Stimulated activated CD8-positive, alpha-beta memory T cell treated with anti-CD3 and anti-CD28 coated beads, Interleukin-15, amount 100 ng/mL, for 1 hour (primary cell): ENCODE measurements around the gene UBE2Q2.
"Not testable (repeated sequence)": the region's sequence is repeated elsewhere in the genome, so short reads cannot be mapped to it uniquely, and the experiment has no call there.

ENCODE experiments used
- DNase-seq: peaks from one replicate; pipeline ENCODE4 v3.0.0-alpha.2; 2020; ENCODE audit warnings: low read depth

The UBE2Q2 gene

DNA sequence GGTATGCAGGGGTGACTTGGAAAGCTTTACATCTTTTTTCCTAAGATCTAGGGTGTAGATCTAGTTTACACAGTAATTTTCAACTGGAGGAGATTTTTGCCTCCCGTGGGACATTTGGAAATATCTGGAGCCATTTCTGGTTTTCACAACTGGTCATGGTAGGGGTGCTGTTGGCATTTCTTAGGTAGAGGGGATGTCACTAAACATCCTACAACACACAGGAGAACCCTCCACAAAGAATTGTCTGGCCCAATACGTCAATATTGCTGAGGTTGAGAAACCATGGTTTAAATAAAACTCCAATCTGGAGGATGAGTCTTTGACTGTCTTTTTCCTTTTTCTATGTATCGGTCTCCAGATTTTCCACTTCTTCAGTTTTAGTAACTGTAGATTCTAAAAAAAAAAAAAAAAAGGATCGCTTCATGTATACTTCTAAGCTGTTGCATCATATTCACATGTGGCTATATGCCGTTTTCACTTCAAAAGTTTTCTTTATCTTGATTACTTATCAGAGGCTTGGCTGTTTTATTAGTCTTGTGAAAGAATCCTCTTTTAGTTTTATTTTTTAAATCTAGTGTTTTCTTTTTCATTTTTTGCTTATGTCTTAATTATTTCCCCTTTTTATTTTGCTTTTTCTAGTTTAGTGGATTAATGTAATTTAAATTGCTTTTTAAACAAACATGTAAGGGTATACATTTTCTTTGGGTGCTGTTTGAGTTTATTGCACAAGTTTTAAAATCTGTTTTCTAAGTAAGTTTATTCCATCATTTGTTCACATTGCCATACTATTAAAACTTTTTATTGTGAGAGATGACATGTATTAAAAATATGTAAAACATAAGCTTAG is 21.2 kb downstream of the UBE2Q2 start:
- DNase-seq, result no peak

DNA sequence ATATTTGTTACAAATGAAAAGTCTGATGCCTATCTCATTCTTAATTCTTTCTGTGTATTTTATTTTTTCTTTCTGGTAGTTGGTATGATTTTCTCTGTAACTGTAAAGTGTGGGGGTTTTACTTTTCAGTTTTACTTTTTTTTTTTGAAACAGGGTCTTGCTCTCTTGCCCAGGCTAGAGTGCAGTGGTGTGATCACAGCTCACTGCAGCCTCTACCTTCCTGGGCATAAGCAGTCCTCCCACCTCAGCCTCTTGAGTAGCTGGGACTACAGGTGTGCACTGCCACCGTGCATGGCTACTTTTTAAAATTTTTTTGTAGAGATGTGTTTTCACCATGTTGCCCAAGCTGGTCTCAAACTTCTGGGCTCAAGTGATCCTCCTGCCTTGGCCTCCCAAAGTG is 22.8 kb downstream of the UBE2Q2 start:
- not testable (repeated sequence) for DNase-seq

DNA sequence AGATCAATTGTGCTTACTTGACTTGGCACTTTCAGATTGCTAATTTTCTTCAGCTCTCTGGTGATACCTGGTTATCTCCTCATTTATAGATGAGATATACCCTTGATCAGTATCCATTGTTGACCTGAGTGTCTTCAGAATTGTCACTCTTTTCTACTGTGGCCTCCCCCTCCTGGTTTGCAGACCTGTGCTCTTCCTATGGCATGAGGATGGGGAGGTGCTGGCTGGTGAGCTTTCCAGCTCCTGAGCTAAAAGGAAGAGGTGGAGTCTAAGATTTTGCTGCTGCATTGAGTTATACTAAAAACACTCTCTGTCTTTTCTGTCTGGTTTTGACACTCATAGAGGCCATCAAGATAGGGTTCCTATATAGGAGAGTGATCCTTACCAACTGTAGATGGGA is 23.7 kb downstream of the UBE2Q2 start:
- no peak for DNase-seq

DNA sequence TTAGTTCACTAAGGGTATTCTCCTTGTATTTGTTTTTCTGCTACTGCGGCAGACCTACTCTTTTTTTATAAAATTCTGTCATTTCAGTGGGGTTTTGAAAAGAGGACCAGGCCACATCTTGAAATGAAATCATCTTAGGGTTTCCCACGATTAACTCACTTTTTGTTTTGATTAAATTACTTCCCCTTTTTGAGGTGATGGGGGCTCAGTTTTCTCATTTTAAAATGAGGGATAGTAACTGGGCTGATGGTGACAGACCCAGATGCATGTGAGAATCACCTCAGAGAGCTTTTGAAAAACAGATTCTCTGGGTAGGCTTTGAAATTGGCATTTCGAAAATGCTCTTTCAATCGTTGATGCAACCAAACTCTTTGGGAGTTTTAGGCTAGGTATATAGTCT is 24.2 kb downstream of the UBE2Q2 start:
- DNase-seq, result no peak

DNA sequence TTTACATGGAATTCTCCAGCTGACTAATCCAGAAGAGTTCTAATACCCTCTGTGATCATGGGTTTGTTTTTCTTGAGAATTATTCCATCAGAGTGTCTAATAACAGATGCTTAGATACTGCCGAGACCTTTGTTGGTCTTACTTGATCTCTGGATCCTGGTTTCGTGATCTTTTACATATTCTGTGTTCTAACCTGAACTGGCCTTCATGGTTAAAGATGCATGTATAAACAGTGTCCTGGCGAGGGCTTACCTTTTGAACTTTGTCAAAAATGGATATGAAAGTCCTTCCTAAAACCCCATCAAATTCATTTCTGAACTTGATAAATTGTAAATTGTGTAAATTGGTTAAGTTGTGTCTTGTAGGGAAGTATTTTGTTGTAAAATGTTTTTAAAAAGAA is 24.8 kb downstream of the UBE2Q2 start:
- DNase-seq, result no peak

DNA sequence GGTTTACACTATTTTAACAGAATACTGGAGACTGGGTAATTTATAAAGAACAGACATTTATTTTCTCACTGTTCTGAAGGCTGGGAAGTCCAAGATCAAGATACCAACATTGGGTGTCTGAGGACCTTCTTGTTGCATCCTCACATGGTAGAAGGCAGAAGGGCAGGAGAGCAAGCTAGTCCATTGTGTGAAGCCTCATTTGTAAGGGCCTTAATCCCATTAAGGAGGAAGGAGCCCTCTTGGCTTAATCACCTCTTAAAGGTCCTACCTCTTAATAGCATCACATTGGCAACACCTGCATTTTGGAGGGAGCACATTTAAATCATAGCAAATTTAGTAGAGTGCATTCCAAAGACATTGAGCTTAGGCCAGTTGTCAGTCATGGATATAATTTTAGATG is 26.2 kb downstream of the UBE2Q2 start:
- DNase-seq, result no peak

DNA sequence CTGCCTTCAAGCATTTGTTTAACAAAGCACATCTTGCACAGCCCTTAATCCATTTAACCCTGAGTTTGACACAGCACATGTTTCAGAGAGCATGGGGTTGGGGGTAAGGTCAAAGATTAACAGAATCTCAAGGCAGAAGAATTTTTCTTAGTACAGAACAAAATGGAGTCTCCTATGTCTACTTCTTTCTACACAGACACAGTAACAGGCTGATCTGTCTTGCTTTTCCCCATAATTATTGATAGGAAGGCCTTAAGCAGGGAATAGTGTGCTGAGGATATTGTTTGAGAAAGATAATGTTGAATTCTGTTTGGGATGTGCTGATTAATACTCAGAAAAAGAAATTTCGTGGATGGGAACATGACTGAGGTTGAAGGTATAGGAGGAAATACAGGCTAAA is 28.3 kb downstream of the UBE2Q2 start:
- not testable (repeated sequence) for DNase-seq

DNA sequence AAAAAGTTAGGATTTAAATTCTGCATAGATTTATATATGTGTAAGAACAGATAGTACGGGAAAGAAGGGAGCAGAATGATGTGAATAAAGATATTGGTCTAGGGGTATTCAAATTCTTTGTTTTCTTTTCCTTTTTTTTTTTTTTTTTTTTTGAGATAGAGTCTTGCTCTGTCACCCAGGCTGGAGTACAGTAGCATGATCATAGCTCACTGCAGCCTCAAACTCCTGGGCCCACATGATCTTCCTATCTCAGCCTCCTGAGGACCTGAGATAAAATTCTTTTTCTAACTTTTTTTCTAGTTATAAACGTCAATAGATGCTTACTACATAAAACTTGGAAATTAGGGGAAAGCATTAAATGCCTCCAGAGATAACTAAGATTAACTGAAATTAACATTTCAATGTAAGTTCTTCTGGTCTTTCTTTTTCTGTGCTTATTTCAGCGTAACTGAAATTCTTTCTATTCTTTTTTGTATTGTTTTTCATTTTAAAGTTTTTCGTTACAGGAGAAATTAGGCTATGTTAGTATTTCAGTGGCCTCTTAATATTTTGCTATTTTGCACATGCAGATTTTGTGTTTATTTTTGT is 29.2 kb downstream of the UBE2Q2 start:
- no peak for DNase-seq

DNA sequence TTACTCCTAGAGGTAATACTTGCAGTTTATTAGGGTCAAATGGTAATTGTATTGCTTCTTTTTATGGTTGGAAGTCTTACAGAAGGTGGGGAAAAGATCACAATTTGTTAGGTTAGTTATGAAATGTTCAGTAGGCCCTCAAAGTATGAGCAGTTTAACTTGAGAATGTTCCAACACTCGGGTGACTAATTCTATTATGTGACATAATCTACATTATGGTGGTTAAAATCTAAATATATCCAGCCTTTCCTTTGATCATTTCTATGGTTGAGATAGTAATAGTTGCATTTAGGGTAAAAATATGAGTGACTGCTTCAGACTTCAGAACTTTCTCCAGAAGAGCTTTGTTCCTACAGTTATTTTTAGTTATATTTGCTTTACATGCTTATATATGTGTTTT is 40.8 kb downstream of the UBE2Q2 start:
- no peak for DNase-seq

DNA sequence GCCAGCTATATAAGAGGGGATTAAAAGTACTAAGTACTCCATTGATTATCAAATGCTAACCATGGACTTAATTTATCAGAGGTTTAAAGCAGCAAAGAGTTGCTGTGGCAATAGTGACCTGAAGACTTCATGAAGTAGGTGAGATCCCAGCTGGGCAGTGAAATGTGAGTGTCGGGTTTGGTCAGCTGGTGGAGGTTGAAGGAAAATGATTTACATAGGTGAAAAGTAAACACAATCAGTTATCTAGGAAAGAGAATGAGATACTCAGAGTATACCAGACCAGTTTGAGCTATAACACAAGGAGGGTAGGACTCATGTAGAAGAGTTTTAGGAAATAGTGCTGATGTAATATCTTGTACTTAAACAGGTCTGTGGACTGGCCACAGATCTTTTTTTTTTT is 43.9 kb downstream of the UBE2Q2 start:
- DNase-seq, result no peak

DNA sequence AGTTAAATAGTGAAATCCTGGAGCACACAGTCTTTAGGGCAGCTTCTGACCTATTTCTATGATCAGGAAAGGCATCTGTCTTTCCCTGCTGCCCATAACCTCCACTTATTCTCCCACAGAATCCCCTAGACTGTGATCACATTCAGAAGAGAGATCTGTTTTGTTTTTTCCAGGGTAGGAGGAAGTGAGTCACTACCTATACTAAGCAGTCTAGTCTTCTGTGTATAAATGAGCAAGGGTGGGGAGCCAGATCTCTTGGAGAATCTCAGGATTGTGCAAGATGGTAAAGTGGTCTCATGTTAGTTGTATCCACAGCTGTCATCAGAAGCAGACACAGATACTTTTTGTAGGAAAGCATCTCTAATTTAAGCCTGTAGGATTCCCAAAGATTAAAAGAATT is 48.6 kb downstream of the UBE2Q2 start:
- no peak for DNase-seq

DNA sequence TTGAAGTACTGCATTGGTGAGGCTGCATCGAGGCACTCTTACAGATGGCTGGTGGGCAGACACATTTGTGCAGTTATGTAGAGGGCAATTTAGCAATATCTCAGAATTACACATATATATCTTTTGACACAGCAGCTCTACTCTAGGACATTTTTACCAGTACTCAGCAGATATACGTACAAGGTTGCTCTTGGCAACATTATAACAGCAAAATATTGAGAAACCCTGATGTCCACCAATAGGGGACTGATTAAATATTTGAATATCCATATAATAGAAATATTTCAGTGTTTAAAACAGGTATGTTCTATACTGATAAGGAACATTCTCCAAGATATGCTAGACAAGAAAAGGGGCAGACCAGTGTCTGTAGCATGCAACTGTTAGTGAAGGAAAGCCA is 52.5 kb downstream of the UBE2Q2 start:
- no peak for DNase-seq

DNA sequence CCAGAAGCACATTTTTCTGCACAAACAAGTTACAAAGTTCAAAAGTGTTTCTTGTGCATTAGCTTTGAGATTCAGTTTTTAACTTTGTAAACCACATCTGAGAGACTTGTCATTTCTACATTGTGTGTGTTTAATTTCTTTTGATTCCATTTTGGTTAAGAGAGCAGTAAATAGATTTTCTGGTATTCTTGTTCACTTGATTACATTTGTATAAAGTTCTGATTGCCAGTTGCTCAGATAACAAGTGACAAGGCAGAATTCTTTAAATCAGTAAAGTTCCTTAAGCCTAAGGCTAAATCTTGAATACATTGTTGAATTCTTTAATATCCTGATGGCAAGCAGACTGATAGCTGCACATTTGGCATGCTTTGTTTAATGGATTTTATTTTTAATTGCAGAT is 57.3 kb downstream of the UBE2Q2 start:
- no peak for DNase-seq

DNA sequence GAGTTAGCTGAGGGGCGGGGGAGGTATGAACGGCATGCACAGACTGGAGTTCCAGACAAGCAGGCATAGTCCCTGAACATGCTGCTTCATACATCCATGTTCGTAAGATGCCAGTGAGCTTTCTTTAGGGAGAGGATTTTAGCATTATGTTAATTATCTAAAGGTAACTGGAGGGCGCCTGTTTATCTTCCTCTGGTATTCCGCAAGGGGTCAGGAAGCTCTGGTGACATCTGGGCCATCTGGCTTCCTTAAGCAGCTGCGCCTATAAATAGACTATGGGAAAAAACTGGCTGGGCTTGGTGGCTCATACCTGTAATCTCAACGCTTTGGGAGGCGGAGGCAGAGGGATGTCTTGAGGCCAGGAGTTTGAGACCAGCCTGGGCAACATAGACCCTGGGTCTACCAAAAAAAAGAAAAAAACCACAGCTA is 58.9 kb downstream of the UBE2Q2 start:
- DNase-seq, result no peak

DNA sequence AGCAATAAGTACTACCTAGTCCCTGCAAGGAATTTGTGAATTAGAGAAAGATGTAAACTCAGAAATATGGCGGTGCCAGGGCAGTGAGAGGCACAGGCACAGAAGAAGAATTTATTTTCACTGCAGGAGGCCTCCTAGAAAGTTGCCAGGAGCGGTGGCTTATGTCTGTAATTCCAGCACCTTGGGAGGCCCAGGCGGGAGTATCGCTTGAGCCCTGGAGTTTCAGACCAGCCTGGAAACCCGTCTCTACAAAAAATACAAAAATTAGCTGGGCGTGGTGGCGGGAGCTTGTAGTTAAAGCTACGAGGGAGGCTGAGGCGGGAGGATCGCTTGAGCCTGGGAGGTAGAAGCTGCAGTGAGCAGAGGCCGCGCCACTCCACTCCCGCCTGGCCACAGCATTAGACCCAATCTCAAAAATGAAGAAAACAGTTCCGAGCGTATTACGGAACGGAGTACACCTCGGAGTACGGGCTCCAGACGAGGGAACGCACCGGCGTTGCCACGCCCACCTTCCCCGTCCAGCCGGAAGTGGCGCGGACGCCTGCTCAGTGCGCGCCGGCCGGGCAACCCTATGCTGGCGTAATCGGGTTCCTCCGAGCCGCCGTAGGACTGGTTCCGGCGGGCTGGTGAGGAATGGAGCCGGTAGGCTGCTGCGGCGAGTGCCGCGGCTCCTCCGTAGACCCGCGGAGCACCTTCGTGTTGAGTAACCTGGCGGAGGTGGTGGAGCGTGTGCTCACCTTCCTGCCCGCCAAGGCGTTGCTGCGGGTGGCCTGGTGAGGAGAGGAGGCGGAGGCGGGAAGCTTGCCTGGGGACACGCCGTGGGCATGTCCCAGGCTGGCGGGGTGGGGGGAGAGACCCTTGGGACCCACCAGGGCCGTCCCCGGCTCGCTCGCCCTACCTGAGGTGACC is 60.3 kb downstream of the UBE2Q2 start, which contains the start of gene FBXO22:
Gene FBXO22, plus strand, starts transcription at position 548 of the 909 bp plus-strand sequence. Its CDS starts 86 bp downstream, at position 634.
- DNase-seq, result peak; percentile 72

DNA sequence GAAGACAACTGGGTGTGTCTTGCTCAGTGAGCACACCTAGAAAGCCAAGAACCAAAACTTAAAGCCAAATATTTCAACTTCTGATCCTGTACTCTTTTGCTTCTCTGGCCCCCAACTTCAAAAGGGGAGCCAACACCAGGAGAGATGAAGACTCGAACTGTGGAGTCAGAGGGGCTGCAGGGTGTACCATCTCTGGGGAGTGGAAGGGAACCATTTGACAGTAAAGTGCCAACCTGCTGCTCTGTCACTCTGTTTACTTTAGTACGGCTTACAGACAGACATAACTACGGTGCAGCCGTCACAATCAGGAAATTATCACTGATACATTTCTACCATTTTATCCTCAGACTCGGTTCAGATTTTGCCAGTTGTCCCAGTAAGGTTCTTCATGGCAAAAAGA is 62.0 kb downstream of the UBE2Q2 start:
- no peak for DNase-seq

DNA sequence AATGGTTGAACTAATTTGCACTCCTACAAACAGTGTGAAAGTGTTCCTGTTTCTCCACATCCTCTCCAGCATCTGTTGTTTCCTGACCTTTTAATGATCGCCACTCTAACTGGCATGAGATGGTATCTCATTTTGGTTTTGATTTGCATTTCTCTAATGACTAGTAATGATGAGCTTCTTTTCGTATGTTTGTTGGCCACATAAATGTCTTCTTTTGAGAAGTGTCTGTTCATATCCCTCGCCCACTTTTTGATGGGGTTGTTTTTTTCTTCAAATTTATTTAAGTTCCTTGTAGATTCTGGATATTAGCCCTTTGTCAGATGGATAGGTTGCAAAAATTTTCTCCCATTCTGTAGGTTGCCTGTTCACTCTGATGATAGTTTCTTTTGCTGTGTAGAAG is 67.1 kb downstream of the UBE2Q2 start:
- DNase-seq, result not testable (repeated sequence)

DNA sequence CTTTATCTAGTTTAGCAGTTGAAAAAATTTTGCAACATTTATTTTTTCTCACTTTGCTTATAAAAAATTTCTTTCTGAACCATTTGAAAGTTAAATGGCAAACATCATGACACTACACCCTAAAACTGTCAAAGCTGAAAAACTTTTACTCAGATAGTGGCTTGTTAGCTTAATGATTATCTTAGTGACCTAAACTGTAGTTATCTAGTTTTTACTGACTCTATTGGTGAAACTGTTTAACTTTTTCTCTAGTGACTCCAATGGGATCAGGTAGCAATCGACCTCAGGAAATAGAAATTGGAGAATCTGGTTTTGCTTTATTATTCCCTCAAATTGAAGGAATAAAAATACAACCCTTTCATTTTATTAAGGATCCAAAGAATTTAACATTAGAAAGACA is 73.7 kb downstream of the UBE2Q2 start:
- no peak for DNase-seq

DNA sequence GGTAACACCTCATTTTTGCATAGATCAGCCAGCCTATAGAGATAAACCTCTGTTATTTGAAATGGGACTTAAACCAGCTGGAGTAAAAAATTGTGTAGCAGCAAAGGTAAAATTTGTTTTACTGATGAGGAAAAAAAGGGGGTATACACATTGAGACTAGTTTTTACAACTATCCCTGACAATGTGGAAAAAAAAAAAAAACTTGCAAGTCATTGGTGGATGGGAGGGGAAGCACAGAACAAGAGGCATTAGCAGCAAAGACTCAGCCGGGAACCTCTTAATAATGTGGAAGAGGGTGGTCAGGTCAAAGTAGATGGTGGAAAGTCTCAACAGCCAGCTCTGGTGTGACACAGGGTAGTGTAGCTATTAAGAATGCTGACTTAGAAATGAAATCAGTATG is 74.9 kb downstream of the UBE2Q2 start:
- DNase-seq, result no peak

DNA sequence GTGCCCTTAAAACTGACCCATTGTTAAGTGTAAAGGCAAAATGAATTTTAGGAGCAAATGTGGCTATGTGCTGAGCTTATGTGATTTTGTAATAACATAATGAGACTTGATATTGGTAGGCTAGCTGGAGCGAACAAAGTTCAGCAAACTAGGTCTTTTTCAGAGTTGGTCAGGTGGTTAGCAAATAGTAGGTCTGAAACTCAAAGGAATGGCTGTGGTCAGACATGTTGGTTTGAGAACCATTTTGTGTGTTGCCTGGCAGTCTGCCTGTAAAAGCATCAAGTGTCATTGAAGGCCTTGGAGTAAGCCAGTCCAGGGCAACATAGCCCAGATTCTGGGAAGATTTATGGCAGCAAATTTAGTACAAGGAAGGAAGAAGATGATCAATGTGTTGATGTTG is 76.8 kb downstream of the UBE2Q2 start:
- DNase-seq, result no peak

DNA sequence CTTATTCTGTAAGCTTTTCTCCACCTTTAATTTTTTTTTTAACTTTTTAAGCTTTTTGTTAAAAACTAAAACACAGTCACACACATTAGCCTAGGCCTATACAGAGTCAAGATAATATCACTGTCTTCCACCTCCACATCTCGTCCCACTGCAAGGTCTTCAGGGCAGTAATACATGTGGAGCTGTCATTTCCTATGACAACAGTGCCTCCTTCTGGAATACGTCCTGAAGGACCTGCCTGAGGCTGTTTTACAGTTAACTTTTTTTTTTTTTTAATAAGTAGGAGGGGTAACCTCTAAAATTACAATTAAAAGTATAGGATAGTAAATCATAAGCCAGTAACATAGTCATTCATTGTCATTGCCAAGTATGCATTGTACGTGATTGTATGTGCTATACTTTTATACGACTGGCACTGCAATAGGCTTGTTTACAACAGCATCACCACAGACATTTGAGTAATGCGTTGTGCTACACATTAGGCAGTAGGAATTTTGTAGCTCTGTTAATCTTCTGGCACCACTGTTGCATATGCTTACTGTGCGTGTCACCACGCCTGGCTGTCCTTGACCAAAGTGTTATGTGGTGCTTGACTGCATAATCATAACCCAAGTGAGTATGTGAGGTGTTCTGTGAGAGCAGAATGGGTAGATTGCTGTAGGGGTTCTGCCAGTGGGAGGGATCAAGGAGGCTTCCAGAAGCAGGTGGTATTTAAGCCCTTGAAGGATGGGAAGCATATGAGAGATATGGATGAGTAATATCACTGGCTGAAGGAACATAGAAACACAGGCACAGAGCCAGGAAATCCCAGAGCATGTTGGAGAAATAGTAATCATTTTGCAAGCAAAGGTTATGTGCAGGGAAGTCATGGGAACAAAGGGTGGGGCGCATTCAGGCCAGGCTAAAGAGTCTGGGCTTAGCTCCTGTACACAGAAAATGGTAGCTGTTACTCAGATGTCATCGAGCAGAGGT is 78.8 kb downstream of the UBE2Q2 start:
- DNase-seq, result no peak
